D721Med (cell line): ENCODE results near the gene WDR27.
"Not testable (repeated sequence)": the region's sequence is repeated elsewhere in the genome, so short reads cannot be mapped to it uniquely, and the experiment has no call there.

ENCODE experiments used
- DNase-seq: peaks from one replicate; pipeline ENCODE4 v3.0.0; 2011; ENCODE audit warnings: low spot score; ENCODE audit not compliant: insufficient read length
- FAIRE-seq: peaks from 2 replicates; lab custom pipeline; 2011; peaks lifted over from hg19 to GRCh38; lab: Jason Lieb, UNC
- TF ChIP-seq, protein P1 (sequence below): IDR thresholded peaks from 2 replicates; pipeline ENCODE4 v1.5.1; 2012; ENCODE audit warnings: mild to moderate bottlenecking, control low read depth; ENCODE audit not compliant: insufficient read depth; ENCODE audit errors: missing control alignments

Gene WDR27

DNA sequence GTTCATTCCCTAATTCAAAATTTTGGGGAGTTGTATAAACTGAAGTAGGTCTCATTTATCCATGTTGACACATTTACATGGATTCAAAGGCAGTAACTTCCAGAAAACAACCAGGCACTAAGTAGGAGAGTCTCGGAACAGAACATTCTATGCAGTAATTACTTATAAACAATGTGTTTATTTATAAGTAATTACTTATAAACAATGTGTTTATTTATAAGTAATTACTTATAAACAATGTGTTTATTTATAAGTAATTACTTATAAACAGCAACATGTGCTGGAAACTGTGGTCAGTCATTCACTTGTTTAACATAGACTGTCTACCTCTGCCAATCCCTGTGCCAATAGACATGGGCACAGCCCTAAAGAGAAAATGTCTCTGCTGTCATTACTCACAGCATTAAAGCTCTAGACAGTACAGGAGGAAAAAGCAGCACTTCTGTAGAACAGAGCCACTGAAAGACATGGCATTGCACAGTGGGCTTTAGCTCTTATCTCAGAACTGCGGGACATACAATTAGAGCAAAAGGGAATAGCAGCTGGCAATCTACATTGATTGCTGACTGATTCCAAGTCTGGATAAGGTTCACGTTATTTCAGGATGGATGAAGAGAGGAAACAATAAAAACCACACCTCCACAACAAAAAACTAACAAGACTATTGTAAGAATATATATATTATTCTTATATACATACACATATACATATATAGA is 188.2 kb downstream of the WDR27 start:
- TF ChIP-seq, protein P1, sequence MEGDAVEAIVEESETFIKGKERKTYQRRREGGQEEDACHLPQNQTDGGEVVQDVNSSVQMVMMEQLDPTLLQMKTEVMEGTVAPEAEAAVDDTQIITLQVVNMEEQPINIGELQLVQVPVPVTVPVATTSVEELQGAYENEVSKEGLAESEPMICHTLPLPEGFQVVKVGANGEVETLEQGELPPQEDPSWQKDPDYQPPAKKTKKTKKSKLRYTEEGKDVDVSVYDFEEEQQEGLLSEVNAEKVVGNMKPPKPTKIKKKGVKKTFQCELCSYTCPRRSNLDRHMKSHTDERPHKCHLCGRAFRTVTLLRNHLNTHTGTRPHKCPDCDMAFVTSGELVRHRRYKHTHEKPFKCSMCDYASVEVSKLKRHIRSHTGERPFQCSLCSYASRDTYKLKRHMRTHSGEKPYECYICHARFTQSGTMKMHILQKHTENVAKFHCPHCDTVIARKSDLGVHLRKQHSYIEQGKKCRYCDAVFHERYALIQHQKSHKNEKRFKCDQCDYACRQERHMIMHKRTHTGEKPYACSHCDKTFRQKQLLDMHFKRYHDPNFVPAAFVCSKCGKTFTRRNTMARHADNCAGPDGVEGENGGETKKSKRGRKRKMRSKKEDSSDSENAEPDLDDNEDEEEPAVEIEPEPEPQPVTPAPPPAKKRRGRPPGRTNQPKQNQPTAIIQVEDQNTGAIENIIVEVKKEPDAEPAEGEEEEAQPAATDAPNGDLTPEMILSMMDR: no peak
- FAIRE-seq (no peak), DNase-seq (no peak)

DNA sequence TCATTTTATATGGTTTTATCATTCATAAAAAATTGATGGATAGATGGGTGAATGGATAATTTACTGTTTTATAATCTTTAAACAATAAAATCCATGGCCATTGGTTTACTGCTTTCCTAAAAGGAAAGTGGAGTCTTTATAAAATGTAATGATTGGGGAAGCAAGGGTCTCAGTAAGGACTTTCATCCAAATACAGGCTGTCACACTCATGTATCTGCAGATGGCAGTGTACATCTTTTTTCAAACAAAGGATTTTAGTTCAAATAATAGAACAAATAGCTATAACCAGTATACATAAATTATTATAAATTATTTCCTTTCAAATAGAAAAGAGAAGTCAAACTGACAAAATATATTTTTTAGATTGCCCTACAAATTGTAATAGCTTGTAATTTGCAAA is 190.0 kb downstream of the WDR27 start:
- not testable (repeated sequence) for FAIRE-seq, DNase-seq

DNA sequence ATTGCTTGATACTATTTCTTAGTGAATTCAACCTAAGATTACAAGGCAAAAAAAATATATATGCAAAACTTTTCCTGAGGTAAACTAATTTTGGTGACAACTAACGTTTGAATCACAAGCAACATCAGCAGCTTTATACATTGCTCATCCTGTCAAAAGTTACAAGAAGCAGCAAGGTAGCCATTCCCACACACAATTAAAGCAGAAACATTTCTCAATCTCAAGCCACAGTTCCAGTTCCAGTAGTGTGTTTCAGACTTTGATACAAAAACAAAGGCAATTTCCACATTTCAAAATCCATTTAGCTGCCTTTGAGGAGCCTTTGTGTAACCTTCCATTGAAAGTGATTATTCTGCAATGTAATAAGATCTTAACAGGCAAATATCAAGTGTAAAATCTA is 191.0 kb downstream of the WDR27 start:
- TF ChIP-seq, protein P1: no peak
- DNase-seq (no peak), FAIRE-seq (no peak)

DNA sequence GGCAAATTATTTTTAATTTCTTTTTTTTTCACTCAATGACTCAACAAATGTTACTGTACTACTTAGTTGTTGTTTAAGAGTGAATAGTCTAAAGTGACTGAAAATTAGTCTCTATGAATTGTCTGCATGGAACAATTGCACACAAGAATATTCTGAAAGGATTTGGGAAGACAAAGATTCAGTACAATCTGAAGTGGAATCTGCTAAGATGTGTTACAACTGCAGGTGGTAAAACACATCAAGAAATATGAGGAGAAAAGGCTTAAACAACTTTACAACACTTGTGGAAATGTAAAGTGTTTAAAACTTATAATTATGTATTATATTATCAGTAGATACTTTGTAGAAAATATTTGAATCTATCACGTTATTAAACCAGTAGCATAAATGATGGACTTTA is 193.4 kb downstream of the WDR27 start:
- TF ChIP-seq, protein P1: no peak
- FAIRE-seq (no peak), DNase-seq (no peak)

DNA sequence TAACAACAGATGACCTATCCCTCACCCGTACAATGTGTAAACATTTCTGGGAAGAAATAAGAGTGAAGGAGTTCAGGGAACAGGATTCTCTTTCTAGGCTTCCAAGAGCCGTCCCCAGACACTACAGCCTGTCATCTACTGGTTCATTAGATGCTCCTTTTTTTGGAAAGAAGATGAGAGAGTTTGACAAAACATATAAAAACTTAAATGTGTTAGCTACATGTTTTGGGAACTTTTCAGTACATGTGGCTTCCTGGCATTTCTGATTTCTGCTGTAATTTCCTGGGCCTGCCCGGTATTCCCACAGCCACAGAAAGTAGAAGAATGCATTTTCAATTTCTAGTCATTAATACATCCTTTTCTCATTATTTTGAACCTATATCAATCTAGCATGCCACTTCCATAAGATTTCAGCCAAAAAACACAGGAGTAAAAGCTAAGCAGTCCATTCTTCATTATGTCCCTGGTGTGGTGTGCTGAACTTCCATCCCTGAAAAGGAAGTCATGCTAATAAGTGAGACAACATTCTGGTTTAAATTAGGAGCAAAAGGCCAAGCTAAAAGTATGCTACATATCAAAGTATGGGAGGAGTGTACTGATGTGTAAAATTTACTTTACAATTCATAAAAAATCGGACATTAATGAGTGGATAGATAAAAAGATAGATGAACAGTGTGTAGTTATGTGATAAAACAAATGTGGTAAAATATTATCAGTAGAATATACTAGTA is 198.2 kb downstream of the WDR27 start:
- TF ChIP-seq, protein P1: no peak
- DNase-seq: no peak
- no peak for FAIRE-seq

DNA sequence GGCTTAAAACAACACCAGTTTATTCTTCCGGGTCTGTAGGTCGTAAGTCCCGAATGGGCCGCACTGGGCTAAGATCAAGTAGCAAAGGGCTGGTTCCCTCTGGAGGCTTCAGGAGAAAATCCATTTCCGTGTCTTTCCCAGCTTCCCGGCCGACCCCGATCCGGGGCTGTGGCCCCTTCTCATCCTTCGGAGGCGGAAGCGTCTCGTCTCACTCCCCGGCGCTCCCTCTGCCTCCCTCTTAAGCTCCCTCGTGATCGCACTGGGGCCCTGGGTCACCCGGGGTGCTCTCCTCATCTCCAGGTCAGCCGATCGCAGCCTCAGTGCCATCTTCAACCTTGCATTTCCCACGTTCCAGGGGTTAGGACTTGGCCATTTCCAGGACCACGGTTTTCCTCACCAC is 199.4 kb downstream of the WDR27 start:
- TF ChIP-seq, protein P1: no peak
- no peak for FAIRE-seq
- no peak for DNase-seq

DNA sequence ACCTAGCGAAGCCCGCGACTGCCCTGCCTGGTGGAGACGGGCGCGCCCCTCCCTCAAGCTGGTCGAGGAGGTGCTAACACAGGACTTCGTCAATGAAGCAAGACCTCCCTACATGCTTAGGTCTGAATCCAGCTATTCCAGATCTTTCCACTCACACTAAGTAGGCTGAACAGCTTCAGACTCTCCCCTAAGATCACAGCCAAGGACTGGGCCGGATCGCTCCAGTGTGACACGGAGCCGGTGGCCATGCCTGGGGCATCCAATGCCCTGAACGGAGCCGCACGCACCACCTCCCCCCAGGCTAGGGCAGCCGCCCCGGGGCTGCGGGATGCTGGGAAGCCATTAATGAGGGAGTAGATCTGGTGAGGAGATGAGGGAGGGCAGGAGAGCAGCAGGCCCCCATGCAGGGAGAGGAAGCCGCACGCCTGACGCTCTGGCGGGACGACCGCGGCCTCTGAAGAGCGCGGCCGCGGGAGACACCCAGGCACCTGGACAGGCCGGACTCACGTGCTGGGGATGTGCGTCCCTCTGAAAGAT is 200.0 kb downstream of the WDR27 start:
- FAIRE-seq: no peak
- TF ChIP-seq, protein P1: no peak
- no peak for DNase-seq
